SK-N-SH treated with all-trans-retinoic acid at 6 μM for 48 hours (cell line): Measurements from ENCODE around the gene ATXN3L.

Source experiments
- OSR1 ChIP-seq: fragments of 250-450 bp; sonication (Bioruptor Pico); IDR thresholded peaks from 2 replicates; pipeline ENCODE4 v1.8.0; 2022; ENCODE audit warnings: moderate library complexity, mild to moderate bottlenecking, inconsistent platforms
- RARB ChIP-seq: fragments of 250-450 bp; sonication (Bioruptor Pico); IDR thresholded peaks from 2 replicates; pipeline ENCODE4 v1.8.0; 2021; ENCODE audit warnings: mild to moderate bottlenecking, moderate library complexity
- SNAI2 ChIP-seq: fragments of 250-450 bp; sonication (Bioruptor Pico); IDR thresholded peaks from 2 replicates; pipeline ENCODE4 v1.5.0; 2020; ENCODE audit warnings: mild to moderate bottlenecking, moderate library complexity
- ZC3H10 ChIP-seq: fragments of 250-450 bp; sonication (Bioruptor Pico); IDR thresholded peaks from 2 replicates; pipeline ENCODE4 v1.5.1; 2021; ENCODE audit warnings: mild to moderate bottlenecking, moderate library complexity
- ZNF565 ChIP-seq: fragments of 450-650 bp; formaldehyde crosslinking; conservative IDR thresholded peaks from 2 replicates; pipeline ENCODE4 v1.5.0; 2020; ENCODE audit warnings: low read depth, mild to moderate bottlenecking, moderate library complexity
- TF ChIP-seq, protein P1 (sequence below): fragments of 250-450 bp; sonication (Bioruptor Pico); IDR thresholded peaks from 2 replicates; pipeline ENCODE4 v1.5.1; 2020; ENCODE audit warnings: low read depth, mild to moderate bottlenecking, moderate library complexity

DNA sequence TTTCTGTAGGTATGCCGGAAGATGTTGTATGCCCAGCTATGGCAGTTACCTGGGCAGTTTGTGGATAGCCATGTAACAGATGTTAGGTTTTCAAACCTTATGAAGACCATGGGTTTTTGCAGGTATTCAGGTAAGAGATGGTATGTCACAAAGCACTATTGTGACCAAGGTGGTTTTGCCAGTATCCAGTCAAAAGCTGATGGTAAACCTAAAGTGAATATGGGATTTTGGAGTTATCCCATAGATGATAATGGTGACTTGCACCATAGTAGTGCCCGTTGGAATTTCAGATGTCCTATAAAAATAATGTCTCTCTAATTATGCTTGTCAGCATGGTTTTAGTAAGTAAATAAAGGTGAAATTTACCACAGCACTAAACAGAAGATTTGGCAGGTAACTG is at the start of gene ATXN3L:
- TF ChIP-seq OSR1 = no peak
- no peak for TF ChIP-seq RARB (CRISPR knock-in tag)
- TF ChIP-seq ZNF565 (CRISPR knock-in tag) = no peak
- TF ChIP-seq SNAI2 (CRISPR knock-in tag) = no peak
- no peak for TF ChIP-seq ZC3H10 (CRISPR knock-in tag)
- TF ChIP-seq, protein P1, sequence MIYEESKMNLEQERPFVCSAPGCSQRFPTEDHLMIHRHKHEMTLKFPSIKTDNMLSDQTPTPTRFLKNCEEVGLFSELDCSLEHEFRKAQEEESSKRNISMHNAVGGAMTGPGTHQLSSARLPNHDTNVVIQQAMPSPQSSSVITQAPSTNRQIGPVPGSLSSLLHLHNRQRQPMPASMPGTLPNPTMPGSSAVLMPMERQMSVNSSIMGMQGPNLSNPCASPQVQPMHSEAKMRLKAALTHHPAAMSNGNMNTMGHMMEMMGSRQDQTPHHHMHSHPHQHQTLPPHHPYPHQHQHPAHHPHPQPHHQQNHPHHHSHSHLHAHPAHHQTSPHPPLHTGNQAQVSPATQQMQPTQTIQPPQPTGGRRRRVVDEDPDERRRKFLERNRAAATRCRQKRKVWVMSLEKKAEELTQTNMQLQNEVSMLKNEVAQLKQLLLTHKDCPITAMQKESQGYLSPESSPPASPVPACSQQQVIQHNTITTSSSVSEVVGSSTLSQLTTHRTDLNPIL (CRISPR knock-in tag) = no peak
